ENCODE data around the gene SNRPE. TPM values are rescaled to one million over a fixed set of nuclear protein-coding genes. Genes with fewer than 3 reads are reported as not detected.

The SNRPE gene
- total RNA-seq, 2 donors from 2014 or later: 72.3 to 79.5 TPM

DNA sequence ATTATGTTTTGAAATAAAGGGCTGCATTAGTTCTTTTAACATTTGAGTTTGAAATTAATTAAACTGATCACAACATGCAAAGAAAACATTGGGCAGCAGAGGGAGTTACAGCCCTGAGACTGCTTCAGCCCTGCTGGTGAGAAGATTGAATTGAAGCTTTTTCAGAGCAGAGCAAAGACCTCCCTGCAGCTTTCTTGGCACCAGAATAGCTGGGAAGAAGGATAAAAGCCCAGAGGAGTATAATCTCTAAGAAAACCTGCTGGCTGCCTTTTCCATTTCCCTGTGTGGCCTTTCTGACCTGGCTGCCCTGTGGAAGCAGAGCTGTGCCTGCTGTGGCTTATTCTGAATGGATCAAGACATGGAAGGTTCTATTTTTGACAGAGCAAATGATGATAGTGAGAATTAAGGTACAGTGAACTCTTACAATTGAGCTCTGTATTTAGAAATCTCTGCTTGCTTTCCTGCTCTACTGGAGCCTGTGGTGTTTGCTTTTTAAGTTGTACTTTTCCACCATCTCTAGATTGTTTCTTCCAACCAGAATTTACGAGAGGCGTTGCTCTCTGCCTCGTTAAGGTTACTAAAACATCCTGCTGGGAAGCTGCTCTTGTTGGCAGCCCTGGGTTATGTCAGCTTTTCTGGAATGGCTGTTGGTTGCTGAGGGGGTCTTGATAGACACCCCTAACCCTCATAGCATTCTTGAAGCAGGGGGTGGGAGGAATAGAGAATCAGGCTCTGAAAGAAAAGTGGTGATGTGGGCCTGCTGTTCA is 9.9 kb downstream of the SNRPE start:
- intact Hi-C loops (cut with DNase I): loop anchor here (5.0 kb wide), 1 partner anchor 201 kb away; the partner anchor contains the start of gene SOX13 (in 2 of the 2)
- DNase-seq (ENCODE audit: low spot score): no peak

DNA sequence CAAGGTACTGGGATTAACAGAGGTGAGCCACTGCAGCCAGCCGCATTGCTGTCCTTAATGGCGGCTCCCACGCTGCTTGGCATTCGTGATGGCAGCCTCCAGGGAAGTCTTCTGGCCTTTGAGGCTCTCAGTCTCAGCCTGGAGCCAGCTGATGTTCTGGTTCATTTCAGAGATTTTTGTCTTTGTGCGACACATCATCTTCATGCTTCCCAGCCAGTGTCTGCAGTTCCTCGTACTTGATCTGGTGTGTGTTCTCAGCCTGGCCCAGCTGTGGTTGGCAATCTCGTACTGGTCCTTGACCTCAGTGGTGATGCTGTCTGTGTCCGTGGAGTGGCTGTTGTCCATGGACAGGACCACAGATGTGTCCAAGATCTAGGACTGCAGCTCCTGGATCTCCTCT is 11.7 kb downstream of the SNRPE start:
- intact Hi-C loops (cut with DNase I): loop anchor here (5.0 kb wide), 1 partner anchor 199 kb away; the partner anchor contains the start of gene SOX13 (in 2 of the 2)
- DNase-seq (ENCODE audit: low spot score): no peak

DNA sequence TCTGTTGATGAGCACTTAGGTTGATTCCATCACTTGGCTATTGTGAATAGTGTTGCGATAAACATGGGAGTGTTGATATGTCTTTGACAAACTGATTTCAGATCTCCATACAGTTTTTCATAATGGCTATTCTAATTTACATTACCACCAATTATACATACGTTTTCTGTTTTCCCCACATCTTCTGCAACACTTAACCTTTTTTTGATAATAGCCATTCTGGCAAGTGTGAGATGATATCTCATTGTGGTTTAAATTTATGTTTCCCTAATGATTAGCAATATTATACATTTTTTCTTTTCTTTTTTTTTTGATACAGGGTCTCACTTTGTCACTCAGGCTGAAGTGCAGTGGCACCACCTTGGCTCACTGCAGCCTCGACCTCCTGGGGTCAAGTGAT is 17.0 kb downstream of the SNRPE start:
- intact Hi-C loops (cut with DNase I): no loop called here
- DNase-seq (ENCODE audit: low spot score): no peak

DNA sequence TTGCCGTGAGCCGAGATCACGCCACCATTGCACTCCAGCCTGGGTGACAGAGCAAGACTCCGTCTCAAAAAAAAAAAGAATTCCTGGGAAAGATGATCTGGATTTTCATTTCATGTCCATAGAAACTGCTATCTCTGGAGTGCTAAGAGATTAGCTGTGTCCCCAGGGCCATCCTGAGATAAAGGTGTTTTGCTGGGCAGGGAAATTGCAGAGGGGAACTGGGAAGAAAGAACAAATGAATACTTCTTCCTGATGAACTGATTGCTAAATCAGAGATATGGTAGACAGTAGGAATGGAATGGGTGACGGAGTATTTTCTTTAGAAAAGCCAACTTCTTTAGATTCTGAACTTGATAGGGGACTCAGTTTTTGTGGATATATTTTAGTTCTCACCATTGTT is 19.2 kb downstream of the SNRPE start:
- intact Hi-C loops (cut with DNase I): no loop called here
- DNase-seq (ENCODE audit: low spot score): no peak

DNA sequence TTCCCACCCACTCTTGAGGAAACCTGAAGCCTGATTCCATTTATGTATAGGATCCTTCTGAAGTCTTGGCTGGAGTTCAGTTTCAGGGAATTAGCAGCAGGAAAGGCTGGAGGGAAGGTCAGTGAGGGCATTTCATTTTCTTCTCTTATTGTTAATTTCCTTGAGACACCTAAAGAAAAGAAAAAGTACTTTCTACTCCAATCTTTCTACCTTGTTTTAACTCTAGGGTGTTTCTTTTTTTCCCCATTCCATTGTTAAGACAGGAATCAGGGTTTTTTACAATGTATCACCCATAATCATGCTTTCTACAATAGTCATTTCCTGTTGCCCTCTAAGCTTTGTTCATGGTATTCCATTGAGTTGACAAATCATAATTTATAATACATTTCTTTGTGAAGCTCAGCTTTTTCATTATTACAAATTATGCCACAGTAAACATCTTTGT is 27.4 kb downstream of the SNRPE start:
- no peak for DNase-seq (ENCODE audit: low spot score)
- intact Hi-C loops (cut with DNase I): no loop called here

DNA sequence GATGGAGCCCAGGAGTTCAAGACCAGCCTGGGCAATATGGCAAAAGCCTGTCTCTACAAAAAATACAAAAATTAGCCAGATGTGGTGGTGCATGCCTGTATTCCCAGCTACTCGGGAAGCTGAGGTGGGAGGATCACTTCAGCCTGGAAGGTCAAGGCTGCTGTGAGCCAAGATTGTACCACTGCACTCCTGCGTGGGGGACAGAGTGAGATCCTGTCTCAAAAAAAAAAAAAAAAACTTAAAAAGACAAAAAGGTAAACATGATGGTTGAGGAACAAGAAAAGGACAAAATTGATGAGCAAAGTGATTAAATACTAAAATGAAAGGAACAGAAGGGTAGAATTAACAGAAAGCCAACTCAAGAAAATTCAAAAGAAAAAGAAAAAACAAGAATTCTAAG is 30.6 kb downstream of the SNRPE start:
- DNase-seq (ENCODE audit: low spot score): no peak
- intact Hi-C loops (cut with DNase I): no loop called here

DNA sequence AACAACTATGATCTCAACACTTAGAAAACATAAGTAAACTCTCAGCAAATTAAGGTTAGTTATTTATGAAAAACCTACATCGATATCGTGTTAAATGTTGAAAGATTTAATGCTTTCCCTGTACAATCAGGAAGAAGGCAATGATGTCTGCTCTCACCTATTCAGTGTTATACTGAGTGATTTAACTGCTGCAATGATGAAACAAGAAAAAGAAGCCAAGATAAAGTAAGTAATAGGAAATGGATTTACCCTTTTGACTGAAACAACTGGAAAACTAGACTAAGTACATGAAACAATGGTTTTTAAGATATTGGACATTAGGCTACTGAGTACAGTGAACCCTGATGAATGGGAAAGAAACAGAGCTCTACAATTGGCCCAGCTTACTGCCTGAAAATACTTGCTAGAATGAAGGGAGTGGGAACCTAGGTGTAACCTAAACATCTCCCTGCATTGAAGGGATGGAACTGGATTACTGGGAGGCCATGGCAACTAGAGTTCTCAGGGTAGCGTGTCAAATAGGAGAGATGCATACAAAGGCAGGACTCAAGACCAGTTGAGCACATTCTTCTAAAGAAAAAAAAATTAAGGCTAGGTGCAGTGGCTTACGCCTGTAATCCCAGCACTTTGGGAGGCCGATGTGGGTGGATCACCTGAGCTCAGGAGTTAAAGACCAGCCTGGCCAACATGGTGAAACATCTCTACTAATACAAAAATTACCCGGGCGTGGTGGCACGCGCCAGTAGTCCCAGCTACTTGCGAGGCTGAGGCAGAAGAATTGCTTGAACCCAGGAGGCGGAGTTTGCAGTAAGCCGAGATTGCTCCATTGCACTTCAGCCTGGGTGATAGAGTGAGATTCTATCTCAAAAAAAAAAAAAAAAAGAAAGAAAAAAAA is 37.3 kb downstream of the SNRPE start:
- intact Hi-C loops (cut with DNase I): no loop called here
- no peak for DNase-seq (ENCODE audit: low spot score)

DNA sequence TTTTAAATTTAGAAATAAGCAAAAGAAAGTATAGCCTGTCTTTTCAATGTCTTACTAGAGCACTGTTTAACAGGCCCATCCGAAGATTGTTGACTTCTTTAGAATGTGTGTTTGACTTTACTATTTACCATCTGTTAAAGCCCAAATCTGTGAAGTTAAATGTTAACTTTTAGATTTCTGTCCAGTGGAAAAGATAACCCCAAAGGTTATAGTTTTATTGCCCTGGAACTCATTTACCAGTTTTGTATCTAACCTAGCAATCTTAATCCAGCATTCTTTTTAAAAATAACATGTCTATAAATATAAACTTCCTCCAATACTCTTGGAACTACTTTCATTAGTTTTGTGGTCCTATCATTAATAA is 37.9 kb downstream of the SNRPE start:
- no peak for DNase-seq (ENCODE audit: low spot score)
- intact Hi-C loops (cut with DNase I): no loop called here

DNA sequence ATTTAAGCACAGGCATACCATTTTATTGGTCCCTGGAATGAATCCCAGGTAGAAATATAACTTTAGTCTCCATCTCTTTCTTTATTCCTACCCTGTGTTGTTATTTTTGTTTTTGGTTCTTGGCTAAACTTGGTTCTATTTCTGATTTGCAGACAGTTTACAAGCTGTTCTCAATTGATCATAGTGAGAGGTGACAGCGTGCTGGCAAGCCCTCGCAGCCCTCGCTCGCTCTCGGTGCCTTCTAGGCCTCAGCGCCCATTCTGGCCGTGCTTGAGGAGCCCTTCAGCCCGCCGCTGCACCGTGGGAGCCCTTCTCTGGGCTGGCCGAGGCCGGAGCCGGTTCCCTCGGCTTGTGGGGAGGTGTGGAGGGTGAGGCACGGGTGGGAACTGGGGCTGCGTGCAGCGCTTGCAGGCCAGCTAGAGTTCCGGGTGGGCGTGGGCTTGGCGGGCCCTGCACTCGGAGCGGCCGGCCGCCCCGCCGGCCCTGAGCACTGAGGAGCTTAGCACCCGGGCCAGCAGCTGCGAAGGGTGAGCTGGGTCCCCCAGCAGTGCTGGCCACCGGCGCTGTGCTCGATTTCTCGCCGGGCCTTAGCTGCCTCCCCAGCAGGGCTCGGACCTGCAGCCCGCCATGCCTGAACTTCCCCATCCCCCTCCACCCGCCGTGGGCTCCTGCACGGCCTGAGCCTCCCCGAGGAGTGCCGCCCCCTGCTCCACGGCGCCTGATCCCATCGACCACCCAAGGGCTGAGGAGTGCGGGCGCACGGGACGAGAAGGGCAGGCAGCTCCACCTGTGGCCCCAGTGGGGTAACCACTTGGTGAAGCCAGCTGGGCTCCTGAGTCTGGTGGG is 38.7 kb downstream of the SNRPE start:
- DNase-seq (ENCODE audit: low spot score): no peak
- intact Hi-C loops (cut with DNase I): no loop called here

DNA sequence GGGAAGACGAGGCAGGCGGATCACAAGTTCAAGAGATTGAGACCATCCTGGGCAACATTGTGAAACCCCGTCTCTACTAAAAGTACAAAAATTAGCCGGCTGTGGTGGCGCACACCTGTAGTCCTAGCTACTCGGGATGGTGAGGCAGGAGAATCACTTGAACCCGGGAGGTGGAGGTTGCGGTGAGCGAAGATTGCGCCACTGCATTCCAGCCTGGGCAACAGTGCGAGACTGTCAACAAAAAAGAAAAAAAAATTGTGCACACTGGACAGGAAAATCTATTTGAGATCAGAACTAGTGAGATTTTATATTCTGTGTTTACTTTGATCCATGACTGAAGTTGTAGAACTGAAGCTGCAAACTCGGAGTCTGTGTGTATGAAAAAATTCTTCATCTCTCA is 40.2 kb downstream of the SNRPE start:
- intact Hi-C loops (cut with DNase I): no loop called here

DNA sequence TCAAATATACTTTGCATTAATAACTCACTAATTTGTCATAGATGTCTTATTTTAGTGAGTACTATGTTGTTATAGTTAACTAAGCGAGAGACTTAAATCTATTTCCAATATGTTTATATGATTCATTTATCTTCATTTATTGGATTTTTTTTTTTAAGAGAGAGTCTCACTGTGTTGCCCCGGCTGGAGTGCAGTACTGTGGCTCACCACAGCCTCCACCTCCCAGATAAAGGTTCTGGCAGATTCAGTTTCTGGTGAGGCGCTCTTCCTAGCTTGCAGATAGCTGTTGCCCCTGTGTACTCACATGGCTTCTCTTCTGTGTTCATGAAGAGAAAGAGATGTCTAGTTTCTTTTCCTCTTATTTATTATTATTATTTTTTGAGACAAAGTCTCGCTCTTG is 43.9 kb downstream of the SNRPE start:
- no peak for DNase-seq (ENCODE audit: low spot score)
- intact Hi-C loops (cut with DNase I): no loop called here

More for the DNA sequence above, 40.2 kb downstream of the SNRPE start:
- no peak for DNase-seq (ENCODE audit: low spot score)

DNA sequence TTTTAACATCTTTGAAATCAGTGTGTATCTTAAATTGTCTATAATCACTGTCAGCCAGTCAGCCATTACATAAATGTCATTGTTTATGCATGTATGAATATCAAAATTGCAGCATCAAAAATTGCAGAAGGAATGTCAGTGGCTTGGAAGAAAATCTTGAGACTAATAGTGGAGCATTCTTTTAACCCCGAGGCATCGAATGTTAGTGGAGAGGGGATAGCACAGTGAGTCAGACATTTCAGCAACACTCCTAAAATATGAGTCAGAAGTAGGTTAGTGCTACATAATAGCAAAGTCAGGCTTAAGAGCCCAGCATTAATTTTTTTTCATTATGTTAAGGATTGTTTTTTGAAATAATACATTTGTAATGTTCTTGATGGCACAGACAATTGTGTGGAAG is 45.5 kb downstream of the SNRPE start:
- intact Hi-C loops (cut with DNase I): no loop called here
- no peak for DNase-seq (ENCODE audit: low spot score)

DNA sequence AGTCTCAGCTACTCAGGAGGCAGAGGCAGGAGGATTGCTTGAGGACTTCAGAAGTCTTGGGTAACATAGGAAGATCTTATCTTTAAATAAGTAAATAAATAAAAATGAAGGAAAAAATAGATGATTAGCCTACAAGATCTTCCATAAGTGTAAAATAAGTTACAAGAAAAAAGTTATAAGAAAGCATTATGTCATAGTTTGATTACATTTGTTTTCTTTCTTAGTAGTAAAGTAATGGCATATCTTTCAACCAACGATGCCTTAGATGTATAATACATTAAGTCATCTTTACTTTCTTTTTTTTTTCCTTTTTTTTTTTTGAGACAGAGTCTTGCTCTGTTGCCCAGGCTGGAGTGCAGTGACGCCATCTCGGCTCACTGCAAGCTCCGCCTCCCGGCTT is 46.5 kb downstream of the SNRPE start:
- intact Hi-C loops (cut with DNase I): no loop called here

DNA sequence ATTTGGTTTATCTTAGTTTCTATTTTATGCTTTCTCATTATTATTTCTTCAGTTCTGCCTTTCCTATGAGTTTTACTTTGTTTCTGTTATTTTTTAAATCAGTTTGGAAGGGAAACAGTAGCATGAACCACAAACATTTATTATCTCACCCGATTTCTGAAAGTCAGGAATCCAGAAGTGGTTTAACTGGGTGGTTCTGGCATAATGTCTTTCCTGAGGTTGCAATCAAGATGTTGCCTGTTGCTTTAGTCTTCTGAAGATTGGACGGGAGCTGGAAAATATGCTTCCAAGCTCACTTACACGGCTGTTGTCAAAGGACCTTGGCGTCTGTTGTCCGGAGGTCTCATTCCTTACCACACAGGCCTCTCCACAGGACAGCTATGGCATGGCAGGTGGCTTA is 50.4 kb downstream of the SNRPE start:
- DNase-seq (ENCODE audit: low spot score): no peak
- intact Hi-C loops (cut with DNase I): no loop called here

More for the DNA sequence above, 46.5 kb downstream of the SNRPE start:
- no peak for DNase-seq (ENCODE audit: low spot score)

DNA sequence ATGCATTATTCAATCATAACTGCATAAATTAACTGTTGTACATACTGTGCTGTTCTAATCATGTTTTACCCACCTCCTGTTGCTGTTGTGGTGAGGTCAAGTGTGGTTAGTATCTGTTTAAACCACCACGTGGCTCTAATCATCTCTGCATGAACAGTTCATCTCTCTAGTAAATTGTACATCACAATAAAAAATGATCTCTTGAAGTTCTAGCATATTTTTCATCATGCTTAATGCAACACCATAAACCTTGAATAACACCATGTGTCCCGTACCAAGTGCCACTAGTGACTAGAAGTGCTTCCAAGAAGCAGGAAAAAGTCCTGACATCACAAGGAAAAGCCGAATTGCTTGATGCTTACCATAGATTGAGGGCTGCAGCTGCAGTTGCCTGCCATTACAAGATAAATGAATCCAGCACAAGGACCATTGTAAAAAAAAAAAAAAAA is 51.7 kb downstream of the SNRPE start:
- intact Hi-C loops (cut with DNase I): no loop called here
- DNase-seq (ENCODE audit: low spot score): no peak

DNA sequence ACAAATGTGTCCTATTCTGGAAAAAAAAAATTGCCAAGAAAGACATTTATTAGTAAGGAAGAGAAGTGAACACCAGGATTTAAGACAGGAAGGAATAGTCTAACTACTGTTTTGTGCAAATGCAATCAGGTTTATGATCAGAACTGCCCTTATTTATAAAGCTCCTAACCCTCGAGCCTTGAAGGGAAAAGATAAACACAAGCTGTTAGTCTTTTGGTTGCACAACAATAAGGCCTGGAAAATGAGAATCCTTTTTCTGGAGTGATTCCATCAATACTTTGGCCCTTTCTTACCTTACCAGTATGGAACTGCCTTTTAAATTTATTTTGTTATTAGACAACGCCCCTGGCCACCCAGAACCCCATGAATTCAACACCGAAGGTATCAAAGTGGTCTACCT is 52.9 kb downstream of the SNRPE start:
- no peak for DNase-seq (ENCODE audit: low spot score)
- intact Hi-C loops (cut with DNase I): no loop called here

DNA sequence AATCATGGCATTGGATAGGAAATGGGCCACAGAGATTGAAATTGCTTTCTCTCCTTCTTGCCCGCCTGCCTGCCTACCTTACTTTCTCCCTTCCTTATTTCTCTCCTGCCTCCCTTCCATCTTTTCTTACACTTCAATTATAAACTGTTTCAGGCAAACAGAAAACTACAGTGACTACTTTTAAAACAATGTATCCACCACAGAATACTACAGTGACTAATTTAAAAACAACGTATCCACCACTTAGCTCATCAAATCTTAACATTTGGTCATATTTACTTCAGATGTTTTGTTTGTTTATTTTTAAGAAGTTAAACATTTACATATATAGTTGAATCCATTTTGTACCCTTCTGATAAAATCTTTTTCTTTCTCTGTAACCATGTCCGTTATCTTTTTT is 54.4 kb downstream of the SNRPE start:
- DNase-seq (ENCODE audit: low spot score): no peak
- intact Hi-C loops (cut with DNase I): no loop called here

DNA sequence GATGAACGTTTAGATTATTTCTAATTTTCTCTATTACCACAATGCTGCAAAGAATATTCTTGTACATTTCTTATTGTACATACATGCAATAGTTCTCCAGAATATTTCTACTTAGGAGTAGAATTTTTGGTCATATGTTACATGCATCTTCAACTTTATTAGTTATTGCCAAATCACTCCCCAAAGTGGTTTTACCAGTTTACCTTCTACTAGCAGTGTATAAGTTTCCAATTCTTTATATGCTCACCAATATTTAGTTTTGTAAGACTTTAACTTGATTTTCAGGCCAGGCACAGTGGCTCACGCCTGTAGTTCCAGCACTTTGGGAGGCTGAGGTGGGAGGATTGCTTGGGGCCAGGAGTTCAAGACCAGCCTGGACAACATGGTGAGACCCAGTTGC is 55.4 kb downstream of the SNRPE start:
- intact Hi-C loops (cut with DNase I): no loop called here
- DNase-seq (ENCODE audit: low spot score): no peak

All from posterior vena cava (tissue), 2 donors.